NCI-H146 treated with DMSO at 0.1 percent for 48 hours (cell line): Measurements from ENCODE around the gene TBPL2.
"Not testable (repeated sequence)": the region's sequence is repeated elsewhere in the genome, so short reads cannot be mapped to it uniquely, and the experiment has no call there.

Source experiments
- DNase-seq: peaks from one replicate; lab custom pipeline; 2025; ENCODE audit not compliant: unreplicated experiment; lab: John Stamatoyannopoulos, UW

TBPL2 gene

GRCh38 chr14:55404173-55404854, 36.1 kb downstream of the TBPL2 start:
- no peak for DNase-seq

GRCh38 chr14:55401751-55402150, 38.7 kb downstream of the TBPL2 start:
- DNase-seq = no peak

GRCh38 chr14:55399852-55400251, 40.6 kb downstream of the TBPL2 start:
- DNase-seq = no peak

- no peak for DNase-seq
Observed at GRCh38 chr14:55399183-55399582, 41.2 kb downstream of the TBPL2 start.

GRCh38 chr14:55398679-55399078, 41.7 kb downstream of the TBPL2 start:
- DNase-seq = no peak

GRCh38 chr14:55389330-55389729, 51.1 kb downstream of the TBPL2 start:
- no peak for DNase-seq

GRCh38 chr14:55388160-55388559, 52.3 kb downstream of the TBPL2 start:
- DNase-seq = no peak

GRCh38 chr14:55387121-55387520, 53.3 kb downstream of the TBPL2 start:
- DNase-seq = no peak

GRCh38 chr14:55386037-55386808, 54.2 kb downstream of the TBPL2 start:
- DNase-seq = no peak

GRCh38 chr14:55384536-55384935, 55.9 kb downstream of the TBPL2 start:
- no peak for DNase-seq

- DNase-seq = no peak
Observed at GRCh38 chr14:55383541-55384140, 56.8 kb downstream of the TBPL2 start.

GRCh38 chr14:55383056-55383466, 57.4 kb downstream of the TBPL2 start:
- not testable (repeated sequence) for DNase-seq

GRCh38 chr14:55382483-55382882, 57.9 kb downstream of the TBPL2 start:
- DNase-seq = no peak

- DNase-seq = no peak
Observed at GRCh38 chr14:55381561-55381960, 58.9 kb downstream of the TBPL2 start.

- no peak for DNase-seq
Observed at GRCh38 chr14:55381040-55381439, 59.4 kb downstream of the TBPL2 start.

GRCh38 chr14:55377236-55377635, 63.2 kb downstream of the TBPL2 start:
- no peak for DNase-seq

GRCh38 chr14:55374771-55375170, 65.6 kb downstream of the TBPL2 start:
- DNase-seq = no peak

- no peak for DNase-seq
Observed at GRCh38 chr14:55373784-55374705, 66.4 kb downstream of the TBPL2 start.

GRCh38 chr14:55372825-55373224, 67.6 kb downstream of the TBPL2 start:
- no peak for DNase-seq

GRCh38 chr14:55372423-55372822, 68.0 kb downstream of the TBPL2 start:
- DNase-seq = no peak

GRCh38 chr14:55370883-55371455, 69.4 kb downstream of the TBPL2 start:
- DNase-seq = no peak
